Right atrium auricular region (tissue), 2 donors: ENCODE results near the gene ULK1. TPM values are rescaled to one million over a fixed set of nuclear protein-coding genes. Genes with fewer than 3 reads are reported as not detected.

Experiments used
- DNase-seq: peaks from one replicate; pipeline ENCODE4 v3.0.0-alpha.2; 2019; ENCODE audit warnings: low spot score
- H3K27ac ChIP-seq, 2 donors: fragments of 200-600 bp; sonication (generic); 1 replicate in 1 of 2; 2 replicates in 1 of 2; pipeline ENCODE4 v1.5.1; 2016 to 2019
- H3K27me3 ChIP-seq, 2 donors: fragments of 200-600 bp; sonication (generic); one replicate each; pipeline versions ENCODE4 v1.5.1 to v1.6.0; 2017 to 2019
- H3K36me3 ChIP-seq: fragments of 200-600 bp; sonication (generic); one replicate; pipeline ENCODE4 v1.5.1; 2016
- H3K4me1 ChIP-seq, 2 donors: fragments of 200-600 bp; sonication (generic); one replicate each; pipeline versions ENCODE4 v1.5.1 to v1.6.0; 2017 to 2019
- H3K4me3 ChIP-seq, 2 donors: fragments of 200-600 bp; sonication (generic); 1 replicate in 1 of 2; 2 replicates in 1 of 2; pipeline ENCODE4 v1.5.1; 2017 to 2019; ENCODE audit warnings: mild to moderate bottlenecking in 1 of 2, moderate library complexity in 1 of 2
- H3K9me3 ChIP-seq, 2 donors: fragments of 200-600 bp; sonication (generic); one replicate each; pipeline ENCODE4 v1.5.1; 2019
- total RNA-seq, 2 donors: library from RNA; depleted of rRNA; stranded (reverse); fragments of >200 nt; gene quantifications; one replicate each; pipeline ENCODE4 v1.1.0, GENCODE V29; 2016
- TF ChIP-seq, protein P1 (sequence below), 2 donors: fragments of 200-600 bp; sonication (generic); IDR thresholded peaks; one replicate each; pipeline ENCODE4 v1.5.1; 2019; ENCODE audit warnings: antibody characterized with exemption in 2 of 2

ULK1 gene
- total RNA-seq, 2 donors from 2014 or later: 16.2 to 23.4 TPM

DNA sequence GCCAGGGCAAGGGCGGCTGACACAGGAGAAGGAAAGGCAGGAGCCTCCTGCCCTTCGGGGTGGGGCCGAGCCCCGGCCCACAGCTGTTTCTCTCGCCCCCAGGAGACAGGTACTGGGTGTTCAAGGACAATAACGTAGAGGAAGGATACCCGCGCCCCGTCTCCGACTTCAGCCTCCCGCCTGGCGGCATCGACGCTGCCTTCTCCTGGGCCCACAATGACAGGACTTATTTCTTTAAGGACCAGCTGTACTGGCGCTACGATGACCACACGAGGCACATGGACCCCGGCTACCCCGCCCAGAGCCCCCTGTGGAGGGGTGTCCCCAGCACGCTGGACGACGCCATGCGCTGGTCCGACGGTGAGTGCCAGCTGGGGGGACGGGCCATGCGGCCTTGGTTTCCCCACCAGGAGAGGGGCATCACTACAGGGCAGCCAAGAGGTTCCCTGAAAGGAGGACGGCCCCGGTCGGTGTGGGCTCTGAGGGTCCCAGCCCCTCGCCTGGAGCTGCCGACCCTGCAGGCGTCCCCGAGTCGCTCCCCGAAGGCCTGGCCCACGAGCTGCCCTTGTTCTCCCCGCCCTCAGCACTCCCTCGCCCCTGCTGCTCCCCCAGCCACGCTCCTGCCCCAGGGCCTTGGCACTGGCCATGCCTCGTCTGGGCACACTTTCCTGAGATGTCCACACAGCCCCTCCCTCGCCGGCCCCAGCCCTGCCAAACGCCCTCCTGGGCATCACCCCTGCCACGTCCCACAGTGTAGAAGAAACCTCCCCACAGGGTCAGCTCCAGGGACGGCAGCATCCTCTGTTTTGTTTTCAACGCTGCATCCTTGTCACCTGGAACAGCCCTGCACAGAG lies 44.5 kb upstream of the ULK1 start:
- no peaks in the 10 kb centered on the region for H3K27me3 ChIP-seq
- no peaks in the 10 kb centered on the region for H3K4me1 ChIP-seq
- no peak overlapping the region for H3K27ac ChIP-seq
- DNase-seq: no peak
- no peaks in the 10 kb centered on the region for H3K9me3 ChIP-seq
- no peak overlapping the region for H3K4me3 ChIP-seq
- TF ChIP-seq, protein P1, sequence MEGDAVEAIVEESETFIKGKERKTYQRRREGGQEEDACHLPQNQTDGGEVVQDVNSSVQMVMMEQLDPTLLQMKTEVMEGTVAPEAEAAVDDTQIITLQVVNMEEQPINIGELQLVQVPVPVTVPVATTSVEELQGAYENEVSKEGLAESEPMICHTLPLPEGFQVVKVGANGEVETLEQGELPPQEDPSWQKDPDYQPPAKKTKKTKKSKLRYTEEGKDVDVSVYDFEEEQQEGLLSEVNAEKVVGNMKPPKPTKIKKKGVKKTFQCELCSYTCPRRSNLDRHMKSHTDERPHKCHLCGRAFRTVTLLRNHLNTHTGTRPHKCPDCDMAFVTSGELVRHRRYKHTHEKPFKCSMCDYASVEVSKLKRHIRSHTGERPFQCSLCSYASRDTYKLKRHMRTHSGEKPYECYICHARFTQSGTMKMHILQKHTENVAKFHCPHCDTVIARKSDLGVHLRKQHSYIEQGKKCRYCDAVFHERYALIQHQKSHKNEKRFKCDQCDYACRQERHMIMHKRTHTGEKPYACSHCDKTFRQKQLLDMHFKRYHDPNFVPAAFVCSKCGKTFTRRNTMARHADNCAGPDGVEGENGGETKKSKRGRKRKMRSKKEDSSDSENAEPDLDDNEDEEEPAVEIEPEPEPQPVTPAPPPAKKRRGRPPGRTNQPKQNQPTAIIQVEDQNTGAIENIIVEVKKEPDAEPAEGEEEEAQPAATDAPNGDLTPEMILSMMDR (IDR thresholded peaks at IDR 0.05): no peak
- no peaks in the 10 kb centered on the region for H3K36me3 ChIP-seq

DNA sequence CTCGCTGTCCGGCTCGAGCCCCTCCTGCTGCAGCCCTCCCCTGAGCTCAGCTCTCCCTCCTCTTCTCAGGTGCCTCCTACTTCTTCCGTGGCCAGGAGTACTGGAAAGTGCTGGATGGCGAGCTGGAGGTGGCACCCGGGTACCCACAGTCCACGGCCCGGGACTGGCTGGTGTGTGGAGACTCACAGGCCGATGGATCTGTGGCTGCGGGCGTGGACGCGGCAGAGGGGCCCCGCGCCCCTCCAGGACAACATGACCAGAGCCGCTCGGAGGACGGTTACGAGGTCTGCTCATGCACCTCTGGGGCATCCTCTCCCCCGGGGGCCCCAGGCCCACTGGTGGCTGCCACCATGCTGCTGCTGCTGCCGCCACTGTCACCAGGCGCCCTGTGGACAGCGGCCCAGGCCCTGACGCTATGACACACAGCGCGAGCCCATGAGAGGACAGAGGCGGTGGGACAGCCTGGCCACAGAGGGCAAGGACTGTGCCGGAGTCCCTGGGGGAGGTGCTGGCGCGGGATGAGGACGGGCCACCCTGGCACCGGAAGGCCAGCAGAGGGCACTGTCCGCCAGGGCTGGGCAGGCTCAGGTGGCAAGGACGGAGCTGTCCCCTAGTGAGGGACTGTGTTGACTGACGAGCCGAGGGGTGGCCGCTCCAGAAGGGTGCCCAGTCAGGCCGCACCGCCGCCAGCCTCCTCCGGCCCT lies 43.4 kb upstream of the ULK1 start:
- Histone ChIP-seq H3K9me3 (no peaks in the 10 kb centered on the region), H3K36me3 (no peaks in the 10 kb centered on the region), H3K4me1 (no peaks in the 10 kb centered on the region), H3K27ac (no peak overlapping the region), H3K27me3 (no peaks in the 10 kb centered on the region), H3K4me3 (no peak overlapping the region)
- no peak for DNase-seq
- TF ChIP-seq, protein P1 (IDR thresholded peaks at IDR 0.05): peak; percentile 43 to 88

DNA sequence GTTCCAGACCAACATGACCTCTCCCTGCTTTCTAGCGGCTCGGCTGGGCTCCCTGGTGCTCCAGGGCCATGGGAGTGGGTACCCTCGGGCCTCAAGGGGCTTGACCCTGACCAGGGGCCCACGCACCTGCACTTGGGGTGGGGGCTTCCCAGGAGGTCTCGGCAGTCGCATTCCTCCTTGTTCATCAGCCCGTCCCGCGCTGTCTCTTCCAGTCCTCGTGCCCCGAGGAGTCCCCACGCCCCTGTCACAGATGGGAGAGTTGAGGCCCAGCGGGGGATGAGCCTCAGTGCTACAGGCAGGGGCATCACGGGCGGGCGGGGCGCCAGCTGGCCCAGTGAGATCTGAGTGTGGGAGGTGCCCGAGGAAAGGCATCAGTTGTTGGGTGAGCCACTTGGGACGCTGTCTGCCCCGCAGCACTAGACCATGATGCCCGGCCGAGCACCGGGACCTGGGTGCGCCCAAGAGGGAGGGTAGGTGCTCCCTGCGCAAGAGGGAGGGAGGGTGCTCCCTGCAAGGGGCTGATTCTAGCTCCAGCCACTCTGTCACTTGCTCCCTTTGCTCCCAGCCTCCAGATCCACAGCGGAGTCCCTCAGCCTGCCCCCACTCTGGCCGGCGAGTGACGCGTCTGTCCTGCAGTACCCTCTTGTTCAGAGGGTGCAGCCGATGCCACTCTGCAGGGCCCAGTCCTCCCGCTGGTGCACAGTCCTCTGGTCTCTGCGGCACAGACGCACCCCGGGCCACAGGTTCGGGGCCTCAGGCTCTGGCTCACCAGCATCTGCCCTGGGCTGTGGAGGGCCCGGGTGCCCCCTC lies 42.5 kb upstream of the ULK1 start:
- Histone ChIP-seq H3K36me3 (no peaks in the 10 kb centered on the region), H3K27me3 (no peaks in the 10 kb centered on the region), H3K27ac (no peak overlapping the region), H3K4me1 (no peaks in the 10 kb centered on the region), H3K4me3 (no peak overlapping the region), H3K9me3 (no peaks in the 10 kb centered on the region)
- TF ChIP-seq, protein P1 (IDR thresholded peaks at IDR 0.05): no peak
- DNase-seq: no peak

DNA sequence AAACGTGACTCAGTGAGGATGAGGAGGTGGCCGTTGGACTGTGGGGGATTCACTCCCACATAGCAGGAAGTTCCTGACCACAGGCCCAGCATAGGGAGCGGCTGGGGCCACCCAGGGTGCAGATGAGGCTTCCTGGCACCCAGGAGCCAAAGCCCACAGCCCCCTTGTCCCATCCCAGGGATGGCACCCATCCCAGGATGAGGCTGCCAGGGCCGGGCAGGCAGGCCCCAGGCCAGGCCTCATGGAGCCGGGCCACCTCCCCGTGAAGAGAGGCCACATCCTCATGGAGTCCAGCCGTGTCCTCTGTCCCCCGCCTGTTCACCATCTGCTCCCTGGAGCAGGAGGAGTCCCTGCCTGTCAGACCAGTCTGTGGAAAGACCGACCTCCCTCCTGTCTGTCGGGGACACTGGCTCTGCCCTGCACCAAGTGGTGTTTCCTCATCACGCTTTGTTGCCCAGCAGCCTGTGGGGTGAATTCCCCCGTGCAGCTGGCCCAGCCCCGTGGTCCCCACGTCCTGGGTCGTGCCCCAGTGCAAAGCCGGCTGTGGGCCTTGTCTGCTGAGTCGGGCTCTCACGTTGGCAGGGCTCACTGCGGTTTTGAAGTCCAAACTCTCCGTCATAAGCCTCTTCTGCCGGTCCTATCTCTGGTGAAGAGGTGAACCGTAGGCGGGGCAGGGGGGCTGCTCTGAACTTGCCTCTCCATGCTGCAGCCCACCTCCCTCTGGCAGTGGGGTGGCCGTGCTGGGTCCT lies 41.7 kb upstream of the ULK1 start:
- TF ChIP-seq, protein P1 (IDR thresholded peaks at IDR 0.05): no peak
- Histone ChIP-seq H3K36me3 (no peaks in the 10 kb centered on the region), H3K27ac (no peak overlapping the region), H3K27me3 (no peaks in the 10 kb centered on the region), H3K4me3 (no peak overlapping the region), H3K9me3 (no peaks in the 10 kb centered on the region), H3K4me1 (no peaks in the 10 kb centered on the region)
- DNase-seq: no peak
